ENCODE measurements around the gene PKNOX2. TPM values are rescaled to one million over a fixed set of nuclear protein-coding genes. Genes with fewer than 3 reads are reported as not detected.

The PKNOX2 gene
- total and polyA plus RNA-seq, 2 of the 8 experiments (the other 6 are each of a cell fraction or from before 2014, with no cell fraction given): 2.0 TPM

GRCh38 chr11:125348674-125349309 is 184.2 kb downstream of the PKNOX2 start (continued):
- 0 out of 3 replicates have a peak, but pooled peaks of 1 of the 2 experiments have one; percentile 15 for TF ChIP-seq EP300 (IDR thresholded peaks at IDR 0.05; ENCODE audit: borderline replicate concordance in 1 of 2, low read depth in 2 of 2, low read length in 2 of 2)

All from H1 (cell line).